HG02678 (cell line): ENCODE data around the gene SSX2IP.

Experiments
- ATAC-seq: cut with Tn5 transposase; IDR thresholded peaks from one replicate; pipeline ENCODE4 v1.9.1; 2021; ENCODE audit warnings: mild to moderate bottlenecking, moderate library complexity; ENCODE audit not compliant: unreplicated experiment

SSX2IP gene

DNA sequence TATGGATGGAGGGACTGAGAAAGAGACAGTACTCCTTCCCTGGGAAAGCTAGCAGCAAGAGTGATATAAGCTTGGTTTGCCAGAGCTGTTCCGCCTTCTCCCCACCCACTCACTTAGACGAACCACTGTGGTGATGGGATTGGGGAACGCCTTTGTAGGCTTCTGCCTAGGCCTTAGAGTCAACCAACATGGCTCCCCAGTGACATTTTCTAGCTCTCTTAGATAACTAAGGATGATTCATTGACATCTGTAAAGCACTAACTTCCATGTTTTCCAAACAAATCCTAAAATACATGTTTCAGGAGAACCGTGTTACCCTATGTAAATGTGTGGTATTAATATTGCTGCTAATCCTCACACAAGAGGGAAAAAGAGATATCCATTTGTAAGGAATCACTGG is 21.6 kb upstream of the SSX2IP start:
- ATAC-seq, result no peak

DNA sequence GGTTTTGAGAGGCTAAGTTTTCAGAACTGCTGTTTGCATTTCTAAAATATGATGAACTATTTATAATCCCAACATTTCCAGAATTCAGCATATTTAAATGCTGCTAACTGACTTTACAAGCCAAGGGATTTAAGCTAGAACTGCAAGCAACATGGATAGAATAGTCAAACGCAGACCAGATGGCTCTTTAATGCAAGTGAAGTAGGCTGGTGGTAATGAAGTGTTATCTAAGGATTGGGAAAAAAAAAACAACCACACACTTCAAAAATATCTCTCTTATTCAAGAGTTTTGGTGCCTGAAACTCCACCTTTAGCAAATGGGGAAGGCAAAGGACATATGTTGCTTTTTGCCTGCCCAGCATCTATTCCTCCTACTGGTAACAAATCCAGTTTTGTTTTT is 20.9 kb upstream of the SSX2IP start:
- no peak for ATAC-seq

DNA sequence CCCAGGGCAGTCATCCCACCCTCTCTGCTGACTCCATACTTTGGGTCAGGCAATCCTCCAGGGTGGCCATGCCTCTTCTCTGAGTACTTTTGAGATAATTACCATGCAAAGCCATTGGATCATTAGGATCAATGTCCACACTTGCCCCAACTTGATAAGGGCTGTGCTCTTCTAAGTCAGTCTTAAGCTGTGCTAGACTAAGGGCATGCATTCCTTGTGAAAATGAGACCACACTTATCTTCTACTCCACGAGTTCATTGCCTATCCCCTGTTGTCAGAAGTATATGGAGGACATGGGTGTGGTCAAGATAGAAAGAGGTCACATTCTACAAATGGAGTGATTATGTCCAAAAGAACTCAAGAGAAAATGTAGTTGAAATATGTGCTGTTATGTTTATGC is 18.9 kb upstream of the SSX2IP start:
- no peak for ATAC-seq

DNA sequence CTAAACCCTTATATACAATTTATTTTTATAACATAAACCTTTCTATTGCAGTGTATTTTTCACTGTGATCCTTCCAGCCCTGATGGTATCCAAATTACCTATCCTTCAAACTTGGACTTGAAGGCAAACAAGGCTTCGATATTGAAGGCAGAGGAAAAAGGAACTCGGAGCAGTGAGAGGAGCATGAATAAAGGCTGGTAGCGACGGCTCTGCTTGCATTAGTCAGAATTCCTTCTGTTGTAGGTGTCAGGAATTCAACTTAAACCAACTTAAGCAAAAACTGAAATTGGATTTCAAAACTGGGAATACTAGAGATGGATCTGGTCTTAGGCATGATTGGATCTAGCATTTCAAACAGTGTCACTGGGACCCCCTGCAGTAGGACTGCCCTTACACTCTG is 17.8 kb upstream of the SSX2IP start:
- ATAC-seq, result no peak

DNA sequence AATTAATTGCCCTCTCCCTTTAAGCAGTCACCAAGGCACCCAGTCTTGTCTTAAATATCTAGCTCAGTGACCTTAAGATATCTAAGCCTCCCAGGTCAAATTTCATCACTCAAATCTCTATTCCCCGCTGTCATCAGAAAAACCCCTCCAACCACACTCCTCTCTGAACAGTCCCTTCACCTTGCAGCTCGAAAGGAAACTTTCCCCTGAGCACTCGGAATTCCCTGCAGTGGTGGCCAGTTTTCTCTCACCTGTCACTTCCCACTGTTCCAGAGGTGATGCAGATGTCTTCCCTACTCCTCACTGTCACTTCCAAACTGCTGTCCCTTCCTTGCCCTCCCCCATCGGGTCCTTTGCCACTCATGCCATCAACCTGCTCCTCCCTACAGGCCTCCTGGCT is 15.3 kb upstream of the SSX2IP start:
- peak; percentile 41 for ATAC-seq

DNA sequence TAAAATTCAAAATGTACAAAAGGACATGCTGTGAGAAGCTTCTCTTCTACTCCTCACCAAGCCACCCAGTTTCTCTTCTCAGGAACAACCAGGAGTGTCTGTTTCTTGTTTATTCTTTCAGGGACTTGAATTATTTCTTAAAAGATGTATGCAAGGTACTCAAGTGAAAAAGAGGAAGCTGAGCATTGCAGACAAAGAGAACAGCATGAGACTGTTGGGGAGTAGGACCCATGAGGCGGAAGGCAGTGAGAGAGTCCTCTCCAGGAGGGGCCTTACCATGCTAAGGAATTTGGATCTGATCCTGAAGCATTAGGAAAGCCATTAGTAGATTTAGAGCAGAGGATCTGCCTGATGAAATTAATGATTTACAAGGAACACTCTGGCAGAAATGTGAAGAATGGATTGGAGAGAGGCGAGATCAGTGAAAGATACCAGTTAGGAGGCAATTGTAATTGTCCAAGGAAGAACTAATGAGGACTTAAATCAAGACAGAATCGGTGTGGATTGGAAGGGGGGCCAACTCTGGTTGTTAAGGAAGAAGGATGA is 14.7 kb upstream of the SSX2IP start:
- no peak for ATAC-seq

DNA sequence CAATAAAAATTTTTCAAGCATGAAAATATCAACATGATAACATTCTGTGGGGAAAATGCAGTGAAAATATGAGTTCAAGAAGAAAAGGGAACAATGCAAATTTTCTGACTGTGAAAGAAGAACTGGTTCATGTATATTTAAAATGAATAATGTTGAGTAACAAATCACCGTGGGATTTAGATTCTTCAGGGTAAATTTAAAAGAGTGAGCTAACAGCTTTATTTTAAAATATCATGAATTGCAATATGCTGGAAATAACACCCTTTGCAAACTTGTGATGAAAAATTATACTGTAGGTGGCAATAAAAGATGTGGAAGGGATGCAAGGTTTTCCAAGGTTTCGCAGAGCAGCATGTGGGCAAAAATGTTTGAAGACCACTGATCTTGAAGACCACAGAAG is 13.2 kb upstream of the SSX2IP start:
- no peak for ATAC-seq

DNA sequence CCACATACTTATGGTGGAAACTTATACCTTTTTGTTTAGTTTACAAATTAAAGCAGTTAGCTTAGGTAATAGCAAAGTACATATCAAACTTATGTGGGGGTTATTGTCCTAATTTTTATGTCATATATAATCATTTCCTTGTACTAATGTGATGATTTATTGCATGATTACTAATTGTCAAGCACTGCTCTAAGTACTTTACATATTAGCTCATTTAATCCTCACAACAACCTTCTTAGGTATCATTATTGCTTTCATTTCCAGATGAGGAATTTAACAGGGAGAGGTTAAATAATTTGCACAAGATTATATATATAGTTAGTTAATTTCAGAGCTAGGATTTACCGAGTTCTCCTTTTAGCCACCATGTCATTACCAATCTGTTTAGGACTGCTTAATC is 11.9 kb upstream of the SSX2IP start:
- no peak for ATAC-seq

DNA sequence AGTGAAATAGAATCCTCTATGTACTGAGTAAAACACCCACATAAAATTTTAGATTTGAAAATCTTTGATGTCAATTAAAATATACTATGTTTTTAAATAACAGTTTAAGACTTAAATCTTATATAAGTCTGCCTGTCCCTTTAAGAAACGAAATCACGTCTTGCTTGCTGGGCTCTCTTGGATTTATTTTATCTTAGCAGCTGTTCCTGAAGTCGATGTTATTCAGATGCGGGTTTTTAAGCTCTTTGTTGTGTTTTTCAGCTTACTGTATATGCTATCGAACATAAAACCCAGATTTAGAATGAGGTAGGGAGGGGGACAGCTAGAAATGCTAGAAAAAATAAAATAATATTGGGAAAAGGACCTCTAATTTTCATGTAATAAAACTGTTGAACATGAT is 11.1 kb upstream of the SSX2IP start:
- ATAC-seq, result no peak

DNA sequence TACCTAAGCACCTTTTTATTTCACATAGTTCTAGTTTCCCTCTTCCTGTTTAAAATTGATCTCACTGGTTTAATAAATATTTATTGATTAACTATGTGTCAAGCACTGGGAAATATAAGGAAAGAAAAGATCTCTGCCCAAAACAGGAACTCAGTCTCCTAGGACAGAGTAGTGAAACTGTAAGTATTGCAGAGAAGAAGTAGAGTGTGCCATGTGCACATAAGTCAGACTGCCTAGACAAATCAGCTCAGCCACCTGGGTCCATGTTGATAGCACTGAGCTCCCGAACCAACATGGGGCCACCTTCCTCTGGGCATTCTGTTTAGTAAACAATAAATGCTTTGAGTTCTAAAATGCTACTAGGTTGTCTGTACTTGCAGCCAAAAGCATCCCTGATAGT is 9.8 kb upstream of the SSX2IP start:
- peak; percentile 87 for ATAC-seq

DNA sequence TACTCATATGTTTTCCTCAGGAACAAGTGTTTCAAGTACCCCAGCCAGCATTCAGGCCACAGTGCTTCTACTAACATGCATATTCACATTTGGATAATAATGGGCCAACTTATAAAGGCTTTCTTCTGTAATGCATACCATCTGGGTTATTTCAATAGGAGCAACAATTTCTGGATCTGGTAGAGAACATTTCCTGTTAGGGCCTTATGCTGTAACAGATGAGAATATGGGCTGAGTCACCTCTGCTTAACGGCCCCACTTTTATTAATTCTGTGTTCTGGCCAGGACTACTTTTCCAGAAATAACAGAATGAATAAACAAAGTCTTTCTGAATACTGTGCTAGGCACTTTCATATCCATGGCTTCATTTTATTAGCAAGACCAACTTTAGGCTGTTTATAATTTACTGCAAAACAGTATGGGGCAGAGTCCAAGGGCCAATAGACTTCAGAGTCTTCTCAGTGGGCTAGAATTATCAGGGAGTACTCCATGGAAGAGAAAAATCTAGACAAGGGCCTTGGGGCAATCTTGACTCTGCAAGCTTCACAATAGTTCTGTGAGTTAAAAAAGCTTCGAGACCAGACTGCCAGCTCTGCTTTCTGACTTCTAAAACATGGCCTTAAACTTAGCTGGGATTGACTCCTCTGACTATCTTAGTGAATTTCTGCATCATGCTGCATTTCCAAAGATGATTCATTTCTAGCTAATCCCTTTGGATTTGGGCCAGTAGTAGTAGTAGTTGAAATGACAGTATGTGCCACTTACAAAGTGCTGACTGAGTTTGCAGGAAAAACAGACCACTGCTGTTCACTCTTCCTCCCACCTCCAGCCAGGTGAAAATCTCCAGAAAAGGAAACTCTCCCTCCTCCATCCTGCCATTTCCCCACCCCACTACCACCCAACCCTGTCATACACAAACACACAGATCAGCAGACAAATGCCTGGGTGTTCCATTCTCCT is 8.2 kb upstream of the SSX2IP start:
- no peak for ATAC-seq

DNA sequence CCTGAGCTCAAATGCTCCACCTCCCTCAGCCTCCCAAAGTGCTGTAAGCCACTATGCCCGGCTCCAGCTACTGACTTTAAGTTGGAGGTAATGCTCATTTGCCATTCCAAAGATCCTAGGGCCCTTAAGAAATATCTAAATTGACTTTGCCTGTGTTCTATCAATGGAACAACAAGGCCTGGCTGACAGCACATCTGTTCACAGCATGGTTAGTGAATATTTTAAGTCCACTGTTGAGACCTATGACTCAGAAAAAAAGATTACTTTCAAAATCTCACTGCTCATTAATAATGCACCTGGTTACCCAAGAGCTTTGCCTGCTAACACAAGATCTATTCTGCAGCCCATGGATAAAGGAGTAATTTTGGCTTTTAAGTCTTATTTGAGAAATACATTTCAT is 3.5 kb upstream of the SSX2IP start:
- ATAC-seq, result no peak

DNA sequence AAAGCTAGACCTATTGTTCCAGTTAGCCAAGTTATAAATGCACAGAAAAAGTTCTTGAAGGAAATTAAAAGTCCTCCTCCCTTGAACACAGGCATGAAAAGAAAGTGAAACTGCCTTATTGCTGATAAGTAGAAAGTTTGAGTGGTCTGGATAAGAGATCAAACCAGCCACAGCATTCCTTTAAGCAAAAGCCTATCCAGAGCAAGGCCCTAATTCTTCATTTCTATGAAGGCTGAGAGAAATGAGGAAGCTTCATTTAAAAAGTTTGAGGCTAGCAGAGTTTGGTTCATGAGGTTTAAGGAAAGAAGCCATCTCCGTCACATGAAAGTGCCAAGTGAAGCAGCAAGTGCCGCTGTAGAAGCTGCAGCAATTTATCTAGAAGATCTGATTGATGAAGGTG is 2.7 kb upstream of the SSX2IP start:
- no peak for ATAC-seq

DNA sequence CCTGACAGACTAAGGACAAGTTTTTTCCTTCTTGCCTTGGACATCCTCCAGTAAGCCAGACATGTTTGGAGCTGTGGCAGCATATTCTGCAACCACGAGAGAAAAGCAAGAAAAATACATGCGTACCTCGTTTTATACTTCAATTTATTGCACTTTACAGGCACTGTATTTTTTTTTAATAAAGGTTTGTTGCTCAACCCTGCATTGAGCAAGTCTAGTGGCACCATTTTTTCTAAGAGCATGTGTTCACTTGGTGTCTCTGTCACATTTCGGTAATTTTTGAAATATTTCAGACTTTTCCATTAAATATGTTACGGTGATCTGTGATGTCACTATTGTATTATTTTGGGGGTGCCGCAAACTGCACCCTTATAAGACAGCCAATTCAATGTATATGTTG is 2.1 kb upstream of the SSX2IP start:
- no peak for ATAC-seq

DNA sequence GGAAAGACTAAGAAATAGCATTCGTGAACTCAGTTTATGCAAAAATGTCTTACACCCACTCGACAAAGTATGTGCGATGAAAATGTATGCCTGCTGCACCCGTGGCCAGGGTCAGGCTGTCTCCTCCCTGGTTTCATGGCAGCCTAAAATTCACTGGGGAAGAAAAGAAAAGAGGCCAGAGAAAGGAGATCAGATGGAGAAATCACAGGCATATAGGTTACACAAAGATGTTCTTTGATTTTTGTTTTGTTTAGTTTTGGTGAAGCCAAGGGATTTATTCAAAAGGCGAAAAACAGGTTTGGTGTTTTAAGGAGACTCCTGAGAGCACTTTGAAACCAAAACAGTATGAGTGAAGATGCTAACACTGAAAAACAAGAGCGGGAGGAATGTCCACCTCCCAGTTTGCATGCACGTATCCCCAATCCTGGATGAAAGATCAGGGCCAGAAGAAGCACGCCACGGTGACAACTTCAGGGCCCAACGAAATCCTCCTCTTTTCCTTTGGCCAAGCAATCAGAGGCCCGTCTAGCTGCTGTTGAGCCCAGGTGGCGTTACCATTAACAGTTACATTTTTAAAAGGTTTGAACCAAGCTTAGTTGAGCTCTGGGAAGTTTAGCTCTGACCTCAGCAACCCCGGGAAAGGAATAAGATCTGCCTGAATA is 992 bp upstream of the SSX2IP start:
- ATAC-seq, result no peak

DNA sequence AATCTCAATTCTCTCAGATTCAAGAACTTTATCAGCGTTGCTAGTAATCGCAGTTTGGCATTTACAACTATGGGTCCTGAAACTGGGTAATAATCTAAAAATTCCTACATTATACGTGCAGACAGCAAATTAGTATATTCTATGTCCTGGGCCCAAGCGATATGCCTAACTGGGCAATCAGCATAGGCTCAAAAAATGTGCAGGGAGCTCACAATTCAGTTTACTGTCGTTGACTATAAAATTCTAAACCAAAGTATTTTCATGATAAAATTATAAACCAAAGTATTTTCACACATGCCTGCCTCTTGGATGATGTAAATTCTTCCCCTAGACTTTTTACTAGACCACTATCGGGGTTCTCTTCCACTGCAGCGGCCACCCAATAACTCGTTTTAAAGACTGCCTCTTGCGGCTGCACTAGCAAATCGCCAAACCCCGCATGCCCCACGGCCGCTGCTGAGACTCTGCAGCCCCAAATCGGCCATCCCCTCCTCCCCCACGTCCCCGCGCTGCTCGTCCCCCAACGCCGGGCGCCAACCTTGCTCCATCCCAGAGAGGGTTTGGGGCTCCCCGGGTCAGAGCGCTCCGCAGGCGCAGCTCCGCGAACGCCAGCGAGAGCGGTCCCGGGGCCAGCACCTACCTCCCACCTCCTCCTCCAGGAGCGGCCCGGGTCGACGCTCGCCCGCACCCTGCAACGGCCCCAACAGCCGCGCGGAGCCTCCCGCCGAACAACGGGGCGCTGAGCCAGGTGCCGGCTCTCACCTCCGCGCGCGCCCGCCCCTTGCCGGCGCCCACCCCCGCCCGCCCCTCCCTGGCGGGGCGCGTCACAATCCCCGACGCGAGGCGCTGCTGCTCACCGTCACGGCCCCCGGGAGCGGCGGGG is 506 bp downstream of the SSX2IP start:
- no peak for ATAC-seq

DNA sequence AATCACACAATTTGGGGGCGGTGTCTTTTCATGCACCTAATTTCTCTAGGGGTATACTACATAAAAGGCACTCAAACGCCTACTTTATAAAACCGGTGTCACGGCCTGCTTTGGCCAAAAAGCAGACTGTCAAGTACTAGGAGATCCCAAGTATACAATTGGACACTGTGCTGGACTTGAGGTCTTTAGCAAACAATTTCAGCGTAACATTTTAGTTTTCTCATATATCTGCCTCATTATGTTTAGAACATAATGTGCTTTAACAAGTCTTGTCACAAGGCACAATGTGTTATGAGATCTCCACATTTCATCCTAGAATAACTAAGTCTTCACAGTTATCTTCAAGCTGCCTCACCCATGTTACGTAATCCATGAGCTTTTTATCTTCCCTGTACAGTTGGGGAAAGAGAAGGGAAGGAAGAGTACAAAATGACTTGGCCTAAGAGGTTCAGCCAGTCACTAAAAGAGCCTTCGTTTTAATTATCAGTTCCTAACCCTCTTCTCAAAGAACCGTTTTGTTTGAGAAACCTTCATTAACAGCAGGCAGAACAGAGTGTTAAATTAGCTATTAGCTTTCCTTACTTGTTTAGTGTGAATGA is 1.7 kb downstream of the SSX2IP start:
- no peak for ATAC-seq

DNA sequence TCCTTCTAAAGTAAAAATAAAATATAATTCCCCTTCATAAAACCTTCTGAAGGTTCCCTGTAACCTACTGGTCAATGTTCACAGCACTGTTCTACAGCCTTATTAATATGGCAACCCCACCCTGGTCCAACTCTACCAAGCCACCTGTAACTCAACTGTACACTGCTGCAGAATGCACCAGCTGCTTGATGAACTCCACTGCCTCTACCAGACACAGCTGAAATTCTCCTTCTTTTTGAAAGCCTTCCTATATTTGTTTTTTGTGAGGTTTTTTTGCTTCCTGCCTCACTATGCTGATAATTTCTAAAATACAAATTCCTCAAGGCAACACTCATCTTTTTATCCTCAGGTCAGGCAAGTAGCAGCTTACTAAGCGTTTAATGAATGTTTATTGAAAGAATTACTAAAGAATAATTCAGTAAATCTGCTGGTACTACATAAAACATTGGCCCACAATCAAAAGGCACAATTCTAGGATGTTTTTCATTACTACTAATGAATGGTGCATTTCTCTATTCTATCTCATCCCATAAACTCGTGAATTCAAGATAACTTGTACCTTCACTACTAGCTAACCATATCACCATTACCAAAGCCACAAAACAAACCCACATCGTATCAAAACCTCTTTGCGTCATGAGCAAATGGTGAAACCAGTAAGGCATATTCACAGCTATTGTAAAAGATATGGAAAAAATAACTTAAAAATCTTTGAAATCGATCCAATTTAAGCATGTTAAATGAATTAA is 2.4 kb downstream of the SSX2IP start:
- ATAC-seq, result no peak

DNA sequence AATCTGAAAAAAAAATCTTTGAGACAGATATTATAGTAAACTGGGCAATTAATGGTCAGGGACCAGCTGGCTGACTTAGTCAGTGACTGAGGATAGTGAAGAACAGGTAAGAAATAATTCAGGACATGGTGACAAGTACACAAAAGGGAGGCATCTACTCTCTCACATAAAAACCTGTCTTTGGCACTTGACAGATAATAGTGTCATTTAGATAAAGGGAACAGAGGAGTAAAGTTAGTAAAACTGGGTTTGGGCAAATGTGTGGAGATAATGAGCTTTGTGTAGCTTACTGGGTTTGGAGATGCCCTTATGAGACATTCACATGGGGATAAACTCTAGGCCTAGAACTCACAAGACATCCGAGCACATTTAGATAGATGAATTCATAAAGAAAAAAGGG is 4.0 kb downstream of the SSX2IP start:
- ATAC-seq, result no peak

DNA sequence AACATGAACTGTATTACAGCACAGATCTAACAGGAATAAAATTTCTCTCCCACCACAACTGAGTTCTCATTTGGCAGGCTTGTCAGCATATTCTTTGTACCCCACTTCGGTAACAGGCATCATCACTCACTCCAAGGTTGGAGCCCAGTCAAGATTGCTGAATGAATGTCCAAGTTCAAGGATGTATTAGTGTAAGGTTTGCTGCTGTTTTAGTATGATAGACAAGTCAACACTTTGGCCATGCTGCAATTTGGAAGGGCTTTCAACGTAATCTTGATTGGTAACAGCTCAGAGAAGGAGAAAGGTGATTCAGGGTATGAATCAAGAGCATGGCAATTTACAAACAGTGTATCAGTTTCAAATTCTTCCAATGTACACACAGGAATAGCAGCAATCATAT is 6.8 kb downstream of the SSX2IP start:
- ATAC-seq, result no peak
